ENCODE measurements around the gene SMOC1. TPM values are rescaled to one million over a fixed set of nuclear protein-coding genes. Genes with fewer than 3 reads are reported as not detected.

SMOC1 gene
- total RNA-seq, 1 donor from 2014 or later: not detected

DNA sequence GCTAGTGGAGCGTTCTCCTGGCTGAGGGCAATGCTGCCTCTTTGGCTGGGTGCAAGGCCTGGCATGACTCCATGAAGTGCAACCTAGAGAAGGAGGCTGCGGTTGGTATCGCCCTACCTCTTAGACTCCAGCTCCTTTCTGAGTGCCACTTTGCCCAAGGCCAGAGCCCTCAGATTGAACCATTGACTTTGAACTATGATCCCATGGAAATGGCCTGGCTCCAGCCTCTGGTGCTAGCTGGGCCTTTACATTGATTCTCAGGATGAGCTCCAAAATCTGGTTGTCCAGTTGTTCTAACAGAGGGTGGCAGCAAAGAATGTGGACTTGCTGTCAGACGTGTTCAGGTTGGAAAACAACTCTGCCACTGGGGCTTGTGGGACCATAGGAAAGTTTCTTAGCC is 16.1 kb upstream of the SMOC1 start:
- intact Hi-C loops (cut with micrococcal nuclease): no loop called here

DNA sequence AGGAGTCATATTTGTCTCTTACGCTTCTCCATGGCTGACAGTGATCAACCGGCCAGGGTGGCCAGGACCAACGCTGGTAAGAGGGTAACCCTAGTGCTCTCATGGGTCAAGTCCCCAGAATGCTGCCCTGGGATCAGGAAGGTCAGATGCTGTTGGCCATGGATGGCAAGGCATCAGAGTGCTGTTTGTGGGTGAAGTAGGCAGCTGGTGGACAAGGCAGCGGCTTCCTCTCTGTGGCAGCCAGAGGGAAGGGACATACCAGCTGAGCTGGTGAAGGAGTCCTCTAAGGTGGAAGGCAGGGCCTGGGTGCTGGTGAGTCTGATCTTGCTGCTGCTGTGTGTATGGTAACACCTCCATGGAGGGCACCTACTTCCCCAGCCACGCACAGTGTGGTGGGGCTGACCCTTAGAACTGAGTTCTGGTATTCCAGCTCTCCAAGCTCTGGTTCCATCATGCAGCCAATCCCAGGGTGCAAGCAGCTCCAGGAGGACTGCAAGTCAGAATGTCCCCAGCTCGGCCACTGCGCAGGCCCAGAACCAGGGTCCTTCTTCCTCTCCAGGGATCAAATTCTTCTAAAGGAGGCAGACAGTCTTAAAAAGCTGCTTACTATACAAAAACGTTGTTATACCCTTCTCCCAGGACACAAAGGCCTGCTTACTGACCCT is 13.4 kb upstream of the SMOC1 start:
- intact Hi-C loops (cut with micrococcal nuclease): no loop called here

DNA sequence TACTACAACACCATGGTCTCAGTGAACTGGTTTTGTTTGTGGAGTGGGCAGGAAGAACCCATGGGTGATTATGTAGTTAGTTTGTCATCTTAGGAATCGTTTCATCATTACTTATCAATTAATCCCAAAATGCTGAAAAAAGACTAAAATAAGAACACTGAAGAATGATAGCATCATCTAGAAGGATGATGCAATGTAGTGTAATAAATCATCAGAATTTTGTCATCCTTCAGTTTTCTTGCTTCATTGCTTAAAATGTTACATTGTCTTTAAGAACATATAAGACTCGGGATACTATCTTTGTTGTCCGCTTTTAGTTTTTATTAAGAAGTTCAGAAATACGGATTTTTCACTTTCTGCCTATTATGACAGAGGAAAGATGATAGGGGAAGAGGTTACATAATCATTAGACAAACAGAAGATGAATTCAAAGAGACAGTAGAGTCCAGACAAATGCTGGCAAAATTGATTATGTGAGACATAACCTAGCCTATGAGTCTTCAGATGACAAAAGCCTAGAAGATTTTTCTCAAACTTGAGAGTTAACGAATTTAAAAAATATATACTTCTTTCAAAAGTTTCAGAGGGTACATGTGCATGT is 10.8 kb upstream of the SMOC1 start:
- intact Hi-C loops (cut with micrococcal nuclease): no loop called here

DNA sequence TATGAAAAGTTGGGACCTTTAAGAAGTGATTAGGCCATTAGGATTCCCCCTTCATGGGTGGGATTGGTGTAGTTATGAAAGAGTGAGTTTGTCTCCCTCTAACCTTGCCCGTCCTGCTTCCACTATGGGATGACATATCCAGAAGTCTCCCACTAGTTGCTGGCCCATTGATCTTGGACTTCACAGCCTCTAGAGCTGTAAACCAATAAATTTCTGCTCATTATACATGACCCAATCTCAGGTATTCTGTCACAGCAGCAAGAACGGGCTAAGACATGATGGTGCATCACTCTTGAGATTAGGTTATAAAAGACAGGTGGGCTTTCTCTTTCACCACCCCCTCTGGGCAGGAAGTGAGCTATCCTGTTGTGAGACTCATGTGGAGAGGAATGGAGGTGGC is 8.6 kb upstream of the SMOC1 start:
- intact Hi-C loops (cut with micrococcal nuclease): no loop called here

DNA sequence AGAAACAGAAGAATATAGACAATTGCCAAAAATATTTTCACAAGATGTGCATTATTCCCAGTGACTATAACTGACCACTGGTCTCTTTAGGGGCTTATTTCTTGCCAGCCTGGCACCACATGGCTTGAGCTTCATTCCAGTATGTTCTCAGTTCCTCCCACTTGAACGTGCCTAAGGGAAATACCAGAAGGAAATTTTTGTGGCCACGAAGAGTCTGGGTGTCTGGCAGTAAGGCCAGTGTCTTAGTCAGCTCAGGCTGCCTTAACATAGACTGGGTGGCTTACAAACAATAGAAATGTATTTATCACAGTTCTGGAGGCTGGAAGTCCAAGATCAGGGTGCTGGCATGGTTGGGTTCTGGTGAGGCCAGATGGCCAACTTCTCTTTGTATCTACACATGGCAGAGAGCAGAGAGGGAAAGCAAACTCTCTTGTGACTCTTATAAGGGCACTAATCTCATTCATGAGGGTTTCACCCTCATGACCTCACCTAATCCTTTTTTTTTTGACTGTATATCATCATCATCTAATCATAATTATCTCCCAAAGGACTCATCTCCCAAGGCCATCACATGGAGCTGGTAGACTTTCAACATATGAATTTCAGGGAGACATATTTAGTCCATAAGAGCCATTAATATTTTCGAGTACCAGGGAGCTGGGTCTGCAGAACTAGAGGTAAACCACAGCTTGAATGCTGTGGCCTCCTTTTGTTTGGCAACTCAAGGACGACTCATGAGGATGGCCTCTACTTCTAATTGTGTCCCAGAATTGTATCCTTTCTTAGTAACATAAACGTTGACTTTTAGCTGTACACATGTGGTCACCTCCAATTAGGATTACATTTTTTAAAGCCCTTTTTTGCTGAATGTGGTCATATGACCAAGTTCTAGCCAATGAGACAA is 5.1 kb upstream of the SMOC1 start:
- intact Hi-C loops (cut with micrococcal nuclease): no loop called here

DNA sequence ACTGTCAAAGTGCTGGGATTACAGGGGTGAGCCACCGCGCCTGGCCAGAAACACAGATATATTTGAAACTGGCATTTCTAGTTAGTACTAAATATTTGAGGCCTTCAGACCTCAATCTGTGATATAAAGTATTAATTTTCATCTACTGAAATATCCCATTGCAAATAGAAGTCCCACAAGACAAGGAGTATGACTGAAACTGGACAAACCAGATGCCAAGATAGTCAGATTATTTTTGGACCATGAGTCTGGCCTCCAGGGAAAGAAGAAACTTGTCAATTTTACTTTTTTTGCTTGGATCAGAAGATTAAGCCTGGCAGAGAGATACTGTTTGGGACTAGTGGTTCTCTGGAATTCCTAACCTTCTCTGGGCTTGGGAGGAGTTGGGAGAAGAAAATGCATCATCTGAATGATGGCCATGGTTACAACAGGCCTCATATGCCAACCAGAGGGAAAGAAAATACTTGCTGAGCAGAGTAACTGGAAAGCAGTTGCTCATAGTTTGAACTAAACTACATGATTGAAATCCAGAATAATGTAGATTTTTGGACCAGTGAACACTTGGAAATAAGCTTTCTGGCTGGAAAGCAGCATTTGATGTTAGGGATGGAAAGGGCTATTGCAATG is 2.9 kb upstream of the SMOC1 start:
- intact Hi-C loops (cut with micrococcal nuclease): no loop called here

DNA sequence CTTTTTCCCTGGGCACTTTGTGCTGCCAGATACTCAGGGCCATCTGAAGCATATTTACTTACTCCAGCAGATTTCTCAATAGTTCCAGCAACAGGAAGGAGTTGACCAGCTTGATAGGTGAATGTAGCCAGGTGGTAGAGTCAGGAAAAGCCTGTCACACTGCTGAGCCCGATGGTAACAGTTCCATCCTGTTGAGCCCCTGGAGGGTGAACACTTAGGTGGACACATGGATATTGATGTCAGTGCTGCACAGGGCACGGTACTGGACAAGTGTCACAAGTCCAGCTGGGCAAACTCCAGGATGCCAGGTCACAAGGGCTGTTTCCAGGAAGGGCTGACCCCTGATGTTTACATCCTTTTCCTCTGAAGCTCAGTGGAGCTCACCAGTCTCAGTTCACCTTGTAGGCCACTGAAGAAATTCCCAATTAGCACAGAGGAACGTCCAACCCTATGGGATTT is 2.3 kb upstream of the SMOC1 start:
- intact Hi-C loops (cut with micrococcal nuclease): no loop called here

DNA sequence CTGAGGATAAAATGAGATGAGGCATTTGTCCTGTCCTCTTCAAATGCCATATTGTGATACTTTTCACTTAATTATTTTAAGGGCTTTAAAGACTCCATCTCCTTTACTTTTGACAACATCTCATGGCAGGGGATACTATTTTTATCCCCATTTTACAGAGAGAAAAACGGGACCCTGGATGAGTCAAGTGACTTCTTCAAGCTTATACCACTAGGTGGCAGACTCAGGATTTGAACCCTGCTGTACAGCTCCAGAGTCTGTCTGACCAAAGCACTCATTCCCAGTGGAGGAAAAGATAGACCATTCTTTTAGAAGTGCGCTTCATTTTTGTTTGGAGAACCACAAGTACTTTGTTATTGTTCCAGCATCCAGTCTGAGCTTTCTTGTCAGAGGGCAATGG is 1.7 kb upstream of the SMOC1 start:
- intact Hi-C loops (cut with micrococcal nuclease): no loop called here

DNA sequence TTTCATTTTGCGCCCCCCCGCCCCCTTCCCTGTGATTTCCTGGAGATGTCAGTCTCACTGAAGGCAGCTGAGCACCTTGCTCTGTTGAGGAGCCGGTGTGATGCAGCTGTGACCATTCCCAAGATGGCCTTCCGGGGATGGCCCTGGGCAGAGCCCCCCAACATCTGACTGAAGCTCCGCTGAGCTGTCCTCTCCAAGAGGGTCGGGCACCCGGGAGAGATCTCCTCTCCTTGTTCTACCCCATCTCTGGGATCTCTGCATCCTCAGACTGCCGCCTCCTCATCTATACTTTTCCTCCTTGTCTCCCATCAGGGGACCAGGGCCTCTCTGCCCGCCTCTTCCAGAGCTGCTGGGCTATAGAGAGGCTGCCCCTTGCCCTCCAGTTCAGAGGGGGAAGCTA is 965 bp upstream of the SMOC1 start:
- intact Hi-C loops (cut with micrococcal nuclease): no loop called here

DNA sequence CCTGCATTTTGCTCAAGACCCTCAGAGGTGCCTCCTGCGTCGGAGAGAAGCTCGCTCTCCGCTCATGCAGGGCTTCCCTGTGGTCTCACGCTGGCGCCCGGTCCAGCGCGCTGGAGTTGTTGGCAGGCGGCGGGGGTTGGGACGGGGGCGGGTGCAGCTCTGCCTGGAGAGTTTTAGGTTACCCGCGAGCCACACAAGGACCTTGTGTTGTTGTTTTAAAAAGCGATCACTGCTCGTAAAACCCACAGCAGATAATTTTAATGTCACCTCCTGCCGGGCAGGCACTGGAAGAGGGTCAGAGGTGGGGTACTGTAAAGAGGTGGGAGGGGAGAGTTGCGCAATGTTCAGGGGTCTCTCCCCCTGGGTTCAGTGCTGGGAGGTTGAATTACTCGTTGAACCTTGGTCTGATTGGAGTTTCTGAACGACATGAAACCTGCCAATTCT is 850 bp downstream of the SMOC1 start:
- intact Hi-C loops (cut with micrococcal nuclease): no loop called here

DNA sequence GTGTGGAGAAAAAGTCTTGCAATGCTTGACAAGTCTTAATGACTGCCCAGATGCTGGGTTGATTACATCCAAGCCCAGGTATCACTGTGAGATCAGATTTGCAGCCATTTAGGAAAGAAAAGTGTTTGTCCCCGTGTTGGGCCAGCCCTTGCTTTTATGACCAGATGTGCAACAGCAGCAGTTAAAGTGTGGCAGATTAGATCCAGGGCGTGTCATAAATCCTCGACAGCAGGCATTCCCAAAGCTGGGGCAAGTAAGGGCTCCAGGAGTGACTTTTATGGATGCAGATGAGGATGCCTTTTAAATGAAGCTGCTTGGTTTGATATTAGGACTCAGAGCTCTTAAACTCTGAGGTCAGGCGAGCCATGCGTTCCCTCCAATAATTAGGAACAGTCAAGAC is 1.7 kb downstream of the SMOC1 start:
- intact Hi-C loops (cut with micrococcal nuclease): no loop called here

DNA sequence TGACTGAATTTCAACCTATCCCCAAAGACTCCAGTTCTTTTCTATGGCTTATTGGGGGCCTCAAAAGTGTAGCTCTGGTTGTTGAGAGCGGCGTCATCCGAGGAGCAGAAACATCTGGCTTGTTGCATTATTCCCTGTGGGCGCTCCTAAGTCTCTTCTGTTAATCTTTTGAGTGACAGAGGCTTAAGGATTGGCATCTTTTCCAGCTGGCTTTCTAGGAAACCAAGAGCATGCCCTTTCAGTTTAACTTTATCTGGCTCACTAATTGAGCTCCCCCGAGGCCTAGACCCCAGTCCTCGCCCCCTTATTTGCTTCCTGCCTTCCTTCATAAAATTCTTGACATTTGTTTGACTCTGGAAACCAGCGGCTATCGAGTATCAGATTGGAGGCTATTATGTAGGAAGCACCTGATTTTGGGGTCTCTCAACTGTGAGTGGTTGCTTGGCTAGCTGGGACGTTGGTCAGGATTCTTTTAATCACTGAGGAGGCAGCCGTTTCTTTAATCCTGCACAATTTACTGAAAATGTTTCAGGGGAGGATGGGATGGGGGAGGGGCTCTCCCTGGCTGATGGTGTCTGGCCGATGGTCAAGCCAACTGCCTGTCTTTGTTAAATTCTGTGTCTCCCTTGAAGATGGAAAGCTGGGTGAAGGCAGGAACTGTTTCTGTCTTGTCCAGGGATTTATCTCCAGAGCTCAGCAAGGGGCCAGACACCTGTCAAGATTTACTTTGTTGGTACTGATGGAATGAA is 3.1 kb downstream of the SMOC1 start:
- intact Hi-C loops (cut with micrococcal nuclease): no loop called here

DNA sequence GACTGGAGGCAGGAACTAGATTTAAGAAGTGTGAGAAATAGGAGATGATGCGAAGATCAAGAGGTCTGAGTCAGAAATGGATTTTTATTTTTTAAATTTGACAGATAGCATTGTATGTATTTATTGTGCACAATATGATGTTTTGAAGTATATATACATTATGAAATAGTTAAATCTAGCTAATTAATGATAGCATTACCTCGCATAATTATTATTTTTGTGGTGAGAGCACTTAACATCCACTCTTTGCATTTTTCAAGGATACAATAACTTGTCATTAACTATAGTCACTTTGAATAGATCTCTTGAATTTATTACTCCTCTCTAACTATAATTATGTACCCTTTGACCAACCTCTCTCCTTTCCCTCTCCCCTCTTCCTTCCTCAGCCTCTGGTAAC is 3.7 kb downstream of the SMOC1 start:
- intact Hi-C loops (cut with micrococcal nuclease): no loop called here

DNA sequence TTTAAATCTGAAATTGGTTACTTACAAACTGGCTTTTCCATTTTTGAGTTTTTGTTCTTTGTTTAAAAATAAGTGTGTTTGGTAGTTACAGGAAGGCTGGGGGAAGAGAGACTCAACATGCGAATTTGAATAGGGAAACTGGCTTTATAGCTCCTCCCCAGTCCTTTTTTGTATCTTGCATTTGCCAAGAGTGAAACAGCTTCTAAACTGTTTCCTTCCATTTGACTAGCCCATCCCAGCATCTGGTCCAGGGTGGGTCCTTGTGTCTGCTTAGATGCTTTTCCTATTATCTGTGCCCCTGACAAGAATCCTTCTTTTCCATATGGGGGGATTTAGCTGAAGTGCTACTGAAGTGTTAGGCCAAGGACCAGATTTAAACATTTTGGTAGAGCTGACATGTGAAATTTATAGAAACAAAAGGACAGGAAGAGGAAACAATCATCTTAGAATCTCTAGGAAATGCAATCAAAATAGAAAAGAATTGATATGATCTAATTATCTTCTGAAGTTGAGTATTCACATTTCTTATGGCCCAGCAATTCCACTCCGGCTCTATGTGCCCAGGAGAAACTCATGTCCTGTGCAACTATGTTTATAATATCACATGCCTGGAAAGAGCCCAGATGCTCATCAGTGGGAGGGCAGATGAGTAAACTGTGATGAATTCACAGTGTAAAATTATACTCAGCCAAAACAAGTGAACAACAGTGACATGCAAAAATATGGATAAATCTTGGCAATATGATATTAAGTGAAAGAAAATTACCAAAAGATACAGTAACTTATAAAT is 7.4 kb downstream of the SMOC1 start:
- intact Hi-C loops (cut with micrococcal nuclease): no loop called here

DNA sequence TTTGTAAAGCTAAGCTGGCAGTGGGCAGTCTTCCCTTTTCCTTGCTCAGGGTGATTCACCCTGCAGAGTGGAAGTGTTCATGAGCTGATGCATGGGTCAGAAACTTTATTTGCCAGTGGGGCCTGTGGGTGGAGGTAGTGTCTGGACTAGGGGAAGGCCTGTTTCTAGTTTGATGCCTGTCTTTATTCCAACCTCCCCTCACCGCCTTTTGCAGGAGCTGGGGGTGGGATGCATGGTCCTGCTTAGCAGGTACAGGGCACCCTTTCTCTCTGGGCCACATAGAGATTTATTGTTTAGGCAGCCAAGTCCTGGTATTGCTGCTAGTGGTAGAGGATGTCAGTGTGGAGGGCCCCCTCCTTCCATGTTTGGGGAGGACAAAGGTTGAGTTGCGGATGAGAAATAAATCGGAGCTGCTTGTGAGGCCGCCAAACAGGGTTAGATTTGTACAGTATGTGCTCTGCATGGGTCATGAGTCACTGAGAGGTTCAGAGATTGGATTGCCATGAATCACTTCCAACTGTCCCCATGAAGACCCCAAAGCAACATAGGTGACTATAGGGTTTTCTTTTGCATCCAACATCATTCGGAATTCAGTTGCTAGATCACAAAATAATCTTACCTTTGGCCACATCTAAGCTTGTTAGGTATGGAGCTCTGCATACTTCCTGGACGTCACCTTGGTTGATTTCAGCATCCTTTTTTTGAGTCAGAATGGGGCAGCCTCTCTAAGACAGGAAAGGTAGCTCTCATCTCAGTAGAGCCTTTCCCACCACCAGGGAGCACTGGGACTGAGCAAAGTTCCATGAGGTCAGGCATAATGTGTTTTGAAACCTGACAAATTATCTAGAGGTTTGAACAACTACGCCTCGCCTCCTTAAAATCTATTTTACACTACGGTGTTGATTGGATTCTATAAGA is 8.8 kb downstream of the SMOC1 start:
- intact Hi-C loops (cut with micrococcal nuclease): no loop called here

DNA sequence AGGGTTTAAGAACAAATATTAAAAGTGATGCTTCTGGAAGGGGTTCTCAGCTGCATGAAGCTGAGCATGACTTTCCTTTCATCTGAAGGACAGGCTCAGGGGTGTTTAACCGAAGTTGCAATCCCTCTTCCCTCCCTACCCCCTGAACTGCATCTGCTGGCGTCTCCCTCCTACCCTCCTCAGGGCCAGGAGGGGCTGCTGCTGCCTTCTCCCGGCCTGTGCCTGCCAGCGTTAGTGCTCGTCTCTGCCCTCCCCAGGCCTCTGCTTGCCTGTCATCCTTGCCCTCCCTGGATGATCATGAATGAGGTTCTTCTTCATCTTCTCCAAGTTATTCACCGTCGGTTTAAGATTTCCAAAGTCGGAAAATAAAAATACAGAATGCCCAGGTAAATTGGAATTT is 12.2 kb downstream of the SMOC1 start:
- intact Hi-C loops (cut with micrococcal nuclease): no loop called here

DNA sequence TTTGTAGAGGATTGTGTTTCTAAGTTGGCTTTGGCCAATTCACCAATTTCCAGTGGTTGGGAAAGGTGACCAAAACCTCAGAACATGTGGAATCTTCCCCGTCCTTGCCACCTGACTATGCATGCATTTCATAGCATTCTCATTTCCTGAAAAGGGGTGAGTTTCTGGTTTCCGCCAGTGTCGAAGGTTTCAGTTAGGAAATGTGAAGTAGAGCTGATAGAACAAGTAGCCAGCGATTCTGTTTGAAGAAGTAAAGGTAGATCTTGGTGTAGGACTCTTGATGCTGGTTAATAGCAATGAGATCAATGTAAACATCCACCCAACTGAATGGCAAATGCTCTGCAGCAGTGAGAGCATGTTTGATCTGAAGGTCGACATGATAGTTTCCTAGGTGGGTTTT is 15.9 kb downstream of the SMOC1 start:
- intact Hi-C loops (cut with micrococcal nuclease): no loop called here

DNA sequence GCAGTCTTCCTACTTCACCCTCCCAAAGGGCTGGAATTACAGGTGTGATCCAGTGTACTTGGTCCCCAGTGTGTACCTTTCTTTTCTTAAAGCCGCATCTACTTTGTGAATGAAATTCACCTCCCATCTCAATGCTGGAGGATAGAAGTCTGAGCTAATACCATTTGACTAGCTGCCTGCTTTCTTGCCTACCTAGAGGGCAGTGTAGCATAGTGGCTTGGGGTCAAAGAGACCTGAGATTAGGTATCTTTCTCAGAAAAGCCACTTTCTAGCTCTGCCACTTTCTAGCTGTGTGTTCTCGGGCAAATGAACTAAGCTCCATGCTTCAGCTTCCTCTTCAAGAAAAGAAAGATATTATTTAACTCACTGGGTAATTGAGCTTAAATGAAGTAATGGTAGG is 16.9 kb downstream of the SMOC1 start:
- intact Hi-C loops (cut with micrococcal nuclease): no loop called here

DNA sequence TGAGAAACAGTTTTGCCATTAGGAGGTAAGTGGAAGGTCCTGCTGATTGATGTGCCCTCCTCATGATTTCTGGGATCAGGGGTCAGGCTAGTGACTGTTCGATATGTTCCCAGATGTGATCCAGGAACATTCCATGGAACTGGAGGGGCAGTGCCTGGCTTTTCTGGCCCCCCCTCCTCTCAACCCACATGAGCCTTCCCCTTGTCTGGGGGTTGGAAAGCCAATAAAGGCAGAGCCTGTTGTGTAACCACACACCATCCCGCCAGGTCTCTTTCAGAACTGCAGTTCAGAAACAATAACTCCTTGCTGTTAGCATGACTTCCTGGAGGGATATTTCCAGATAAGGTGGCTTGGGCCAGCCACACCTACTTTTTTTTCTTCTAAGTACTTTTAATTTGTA is 17.8 kb downstream of the SMOC1 start:
- intact Hi-C loops (cut with micrococcal nuclease): no loop called here

All from T-helper 2 cell treated with Interferon-gamma antibody and Interleukin-4, amounts not matched to agents 100 ng/mL and 5 ng/mL, for 36 hours (primary cell).